VCaP (cell line): Measurements from ENCODE around the gene EIF4G3.

Experiments
- H3K27ac ChIP-seq: fragments of 450-650 bp; 2 replicates; pipeline ENCODE4 v1.5.1; 2017
- CTCF ChIP-seq: fragments of 450-650 bp; conservative IDR thresholded peaks from 2 replicates; pipeline ENCODE4 v1.5.1; 2017; ENCODE audit warnings: mild to moderate bottlenecking, moderate library complexity

Gene EIF4G3

GRCh38 chr1:21021311-21021710 lies 155.4 kb downstream of the EIF4G3 start:
- no peak for TF ChIP-seq CTCF
- H3K27ac ChIP-seq, result peak overlapping the region; percentile 87

DNA sequence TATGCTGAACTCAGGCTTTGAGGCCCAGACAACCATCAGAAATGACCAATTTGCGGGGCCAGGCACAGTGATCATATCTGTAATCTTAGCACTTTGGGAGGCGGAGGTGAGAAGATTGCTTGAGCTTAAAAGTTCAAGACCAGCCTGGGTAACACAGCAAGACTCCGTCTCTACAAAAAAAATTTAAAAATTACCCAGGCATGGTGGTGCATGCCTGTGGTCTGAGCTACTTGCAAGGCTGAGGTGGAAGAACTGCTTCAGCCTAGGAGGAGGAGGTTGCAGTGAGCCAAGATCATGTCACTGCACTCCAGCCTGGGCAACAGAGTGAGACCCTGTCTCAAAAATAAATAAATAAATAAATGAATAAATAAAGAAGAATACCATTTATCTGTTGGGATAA lies 156.5 kb downstream of the EIF4G3 start:
- no peak for TF ChIP-seq CTCF
- H3K27ac ChIP-seq, result no peak overlapping the region

DNA sequence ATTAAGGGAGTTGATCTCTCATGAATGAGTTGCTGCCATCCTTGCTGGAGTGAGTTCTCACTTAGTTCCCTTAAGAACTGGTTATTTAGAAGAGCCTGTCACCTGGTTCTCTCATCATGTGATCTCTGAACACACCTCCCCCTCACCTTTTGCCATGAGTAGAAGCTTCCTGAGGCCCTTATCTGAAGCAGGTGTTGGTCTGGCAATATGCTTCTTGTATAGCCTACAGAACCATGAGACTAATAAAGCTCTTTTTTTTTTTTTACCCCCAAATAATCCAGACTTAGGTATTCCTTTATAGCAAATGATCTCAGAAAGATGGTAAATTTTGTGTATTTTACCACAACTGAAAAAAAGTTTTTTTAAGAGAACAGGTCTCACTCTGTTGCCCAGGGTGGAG lies 158.0 kb downstream of the EIF4G3 start:
- no peak for TF ChIP-seq CTCF
- H3K27ac ChIP-seq, result peak overlapping the region; percentile 32; the same call in 1 of the 2 replicates

DNA sequence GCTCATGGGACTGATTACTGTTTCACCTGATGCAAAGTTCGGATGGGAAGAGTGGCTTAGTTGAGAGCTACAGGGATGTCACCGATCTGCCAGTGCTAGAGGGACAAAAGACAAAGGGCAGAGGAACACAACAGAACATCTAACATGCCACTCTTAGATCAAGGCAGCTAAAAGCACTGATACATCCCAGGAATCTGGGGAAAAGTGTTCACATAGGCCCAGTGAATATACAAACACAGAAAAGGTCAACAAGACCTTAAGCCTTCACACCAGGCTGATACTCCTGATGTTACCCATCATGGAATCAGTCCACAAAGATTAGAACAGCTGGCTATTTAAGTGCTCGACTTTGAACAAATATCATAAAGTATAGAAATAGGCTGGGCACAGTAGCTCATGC lies 163.2 kb downstream of the EIF4G3 start:
- no peak overlapping the region for H3K27ac ChIP-seq
- no peak for TF ChIP-seq CTCF

- H3K27ac ChIP-seq, result no peak overlapping the region
- TF ChIP-seq CTCF, result no peak
Observed at GRCh38 chr1:21012937-21013336, 163.8 kb downstream of the EIF4G3 start.

- TF ChIP-seq CTCF, result no peak
- H3K27ac ChIP-seq, result no peak overlapping the region
Observed at GRCh38 chr1:21007876-21008275, 168.8 kb downstream of the EIF4G3 start.

DNA sequence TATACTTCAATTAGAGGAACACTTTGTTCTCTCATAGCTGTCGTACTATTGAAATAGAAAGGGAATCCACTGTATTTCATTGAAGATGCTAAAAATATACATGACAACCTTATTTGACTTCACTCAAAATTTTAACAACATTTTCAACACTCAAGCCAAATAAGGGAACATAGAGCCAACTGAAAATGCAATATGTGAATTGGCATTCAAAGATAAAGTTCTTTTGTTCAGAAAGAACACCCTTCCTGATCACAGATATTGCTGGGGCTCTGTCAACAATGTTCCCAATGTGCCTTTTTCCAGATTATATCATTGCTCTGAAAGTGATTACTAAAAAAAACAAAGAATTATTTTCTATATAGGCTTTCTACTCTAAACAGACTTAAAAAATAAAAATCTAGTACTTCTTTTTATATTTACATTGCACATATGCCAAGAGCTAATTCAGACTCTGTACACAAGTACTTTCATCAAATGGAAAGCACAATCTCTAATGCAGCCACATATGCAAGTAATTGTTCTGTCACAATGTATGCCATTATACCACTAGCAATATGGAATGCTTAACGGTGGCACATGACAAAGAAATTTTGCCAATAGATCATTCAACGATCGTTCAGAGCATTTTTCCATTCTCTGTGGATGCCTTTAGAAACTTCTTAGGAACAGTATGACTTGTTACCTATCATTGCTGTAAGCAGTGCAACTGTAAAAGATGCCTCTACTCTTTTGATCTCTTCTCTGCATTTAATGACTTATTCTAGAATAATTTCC lies 171.0 kb downstream of the EIF4G3 start:
- TF ChIP-seq CTCF, result no peak
- H3K27ac ChIP-seq, result no peak overlapping the region
